Endothelial cell of umbilical vein (primary cell): ENCODE results near the gene ACP4. TPM values are rescaled to one million over a fixed set of nuclear protein-coding genes. Genes with fewer than 3 reads are reported as not detected.

Source experiments
- BruUV-seq: library from RNA; stranded (reverse); fragments of 400-500 nt; replicated peaks from 2 replicates; lab custom pipeline; 2021; lab: Mats Ljungman, UMichigan
- CTCF ChIA-PET: fragments of 300-600, 350-600 bp; sonication (Branson Sonifier 250); formaldehyde crosslinking; loops from one replicate; lab custom pipeline; 2021; ENCODE audit warnings: antibody characterized with exemption, inconsistent platforms; lab: Charles Lee
- POLR2A ChIA-PET: fragments of 300-600, 350-600 bp; sonication (Branson Sonifier 250); formaldehyde crosslinking; loops from one replicate; lab custom pipeline; 2021; ENCODE audit warnings: antibody characterized with exemption, inconsistent platforms; lab: Charles Lee
- DNase-seq: peaks from one replicate; pipeline ENCODE4 v3.0.0-alpha.2; 2011; ENCODE audit warnings: low read depth, low spot score
- FAIRE-seq: peaks from 2 replicates; lab custom pipeline; 2011; peaks lifted over from hg19 to GRCh38; lab: Jason Lieb, UNC
- H2AFZ ChIP-seq: 2 replicates; pipeline ENCODE4 v1.6.0; 2012; ENCODE audit warnings: low read depth, low read length, control low read depth, inconsistent platforms
- H3K27ac ChIP-seq: 2 replicates; pipeline ENCODE4 v1.5.1; 2011; ENCODE audit warnings: low read depth, mild to moderate bottlenecking, control low read depth, low read length, moderate library complexity; ENCODE audit not compliant: insufficient read depth
- H3K27me3 ChIP-seq, 2 experiments: 2 replicates each; pipeline versions ENCODE4 v1.6.0 to v1.6.1; 2011; ENCODE audit warnings: low read length in 2 of 2, mixed read lengths in 1 of 2; ENCODE audit not compliant: control insufficient read depth in 2 of 2, insufficient read depth in 2 of 2
- H3K36me3 ChIP-seq, 2 experiments: 2 replicates in 1 of 2; 3 replicates in 1 of 2; pipeline ENCODE4 v1.5.1; 2011; ENCODE audit warnings: low read length in 2 of 2, mild to moderate bottlenecking in 1 of 2, moderate library complexity in 1 of 2; ENCODE audit not compliant: control insufficient read depth in 2 of 2, insufficient read depth in 2 of 2; ENCODE audit errors: extremely low read depth in 1 of 2
- H3K4me1 ChIP-seq: 3 replicates; pipeline ENCODE4 v1.5.1; 2011; ENCODE audit warnings: mild to moderate bottlenecking, low read length; ENCODE audit not compliant: control insufficient read depth, insufficient read depth; ENCODE audit errors: extremely low read depth
- H3K4me2 ChIP-seq: 2 replicates; pipeline ENCODE4 v1.6.1; 2011; ENCODE audit warnings: low read length, control low read depth, mixed read lengths; ENCODE audit not compliant: insufficient read depth
- H3K4me3 ChIP-seq, 3 experiments: fragments of 200-600 bp in 1 of 3; sonication (generic), shearing (Covaris generic) in 1 of 3; replicated peaks in 1 of 3; 2 replicates each; pipeline ENCODE4 v1.5.1; 2011 to 2016; ENCODE audit warnings: control low read depth in 3 of 3, low read length in 3 of 3, mild to moderate bottlenecking in 2 of 3, inconsistent platforms in 1 of 3, low read depth in 1 of 3, moderate library complexity in 1 of 3; ENCODE audit not compliant: insufficient read depth in 1 of 3
- H3K79me2 ChIP-seq: 2 replicates; pipeline ENCODE4 v1.6.0; 2012; ENCODE audit warnings: low read length, inconsistent platforms; ENCODE audit not compliant: control insufficient read depth, insufficient read depth
- H3K9ac ChIP-seq: replicated peaks from 2 replicates; pipeline ENCODE3; 2011; ENCODE audit warnings: low read length, control low read depth; ENCODE audit not compliant: insufficient read depth; ENCODE audit errors: extremely low read depth
- H3K9me1 ChIP-seq: replicated peaks from 3 replicates; pipeline ENCODE4 v1.6.0; 2011; ENCODE audit warnings: mild to moderate bottlenecking, low read length; ENCODE audit not compliant: control insufficient read depth, insufficient read depth; ENCODE audit errors: extremely low read depth
- H3K9me3 ChIP-seq: replicated peaks from 2 replicates; pipeline ENCODE4 v1.5.1; 2012; ENCODE audit warnings: low read length, inconsistent platforms; ENCODE audit not compliant: control insufficient read depth, insufficient read depth
- H4K20me1 ChIP-seq: replicated peaks from 2 replicates; pipeline ENCODE3; 2011; ENCODE audit warnings: mild to moderate bottlenecking, low read length; ENCODE audit not compliant: control insufficient read depth, insufficient read depth; ENCODE audit errors: extremely low read depth
- EZH2 ChIP-seq: IDR thresholded peaks from 2 replicates; pipeline ENCODE4 v1.6.1; 2012; ENCODE audit warnings: borderline replicate concordance, low read depth, mild to moderate bottlenecking, moderate library complexity, low read length, inconsistent platforms; ENCODE audit not compliant: severe bottlenecking
- GATA2 ChIP-seq: IDR thresholded peaks from 2 replicates; pipeline ENCODE4 v1.7.0; 2011; ENCODE audit warnings: low read depth, mild to moderate bottlenecking, moderate library complexity, mixed read lengths, low read length; ENCODE audit not compliant: insufficient read length, insufficient read depth
- JUN ChIP-seq: IDR thresholded peaks from 2 replicates; pipeline ENCODE4 v1.6.1; 2011; ENCODE audit warnings: borderline replicate concordance, low read depth; ENCODE audit not compliant: insufficient read length, insufficient read depth
- MYC ChIP-seq: IDR thresholded peaks from one replicate; pipeline ENCODE4 v1.6.1; 2011; ENCODE audit warnings: mild to moderate bottlenecking, low read depth, low read length
- POLR2A ChIP-seq: IDR thresholded peaks from 2 replicates; pipeline ENCODE4 v1.6.1; 2012; ENCODE audit warnings: low read depth, mild to moderate bottlenecking, control low read depth, low read length
- POLR2AphosphoS5 ChIP-seq: IDR thresholded peaks from 2 replicates; pipeline ENCODE4 v1.6.1; 2012; ENCODE audit warnings: low read depth, mild to moderate bottlenecking, control low read depth, low read length, moderate library complexity; ENCODE audit not compliant: insufficient read depth
- dilution Hi-C: fragments of 300-500 bp; cut with MboI; formaldehyde crosslinking; loops from one replicate; pipeline ENCODE4 v1.15.0; 2019; ENCODE audit warnings: low sequenced_read_pairs; ENCODE audit not compliant: extremely low pct_ligation_motif_present
- intact Hi-C: fragments of 100-400 bp; cut with micrococcal nuclease; formaldehyde crosslinking; loops from one replicate; pipeline ENCODE4 v1.10.0; 2022
- polyA plus RNA-seq, 4 experiments: library from polyadenylated mRNA; depleted of rRNA in 3 of 4; stranded (reverse) in 3 of 4; unstranded in 1 of 4; fragments of >200 nt; gene quantifications; 2 replicates each; pipeline versions ENCODE4 v1.2.1 to v1.2.3, GENCODE V29; 2011 to 2012; ENCODE audit warnings: missing spikeins in 1 of 4
- total RNA-seq: library from RNA; stranded (reverse); gene quantifications from 2 replicates; pipeline ENCODE4 v1.2.3, GENCODE V29; 2021
- TF ChIP-seq, protein P1 (sequence below), 2 donors: IDR thresholded peaks; 1 replicate in 1 of 2; 2 replicates in 1 of 2; pipeline ENCODE4 v1.5.1; 2011; ENCODE audit warnings: low read length in 2 of 2, mild to moderate bottlenecking in 2 of 2, moderate library complexity in 2 of 2, control low read depth in 1 of 2, inconsistent platforms in 1 of 2, low read depth in 1 of 2; ENCODE audit not compliant: insufficient read depth in 1 of 2; ENCODE audit errors: extremely low read depth in 1 of 2
- TF ChIP-seq, protein P2 (sequence below): IDR thresholded peaks from 2 replicates; pipeline ENCODE4 v1.6.1; 2011; ENCODE audit not compliant: insufficient read depth, insufficient read length

Gene ACP4
- total and polyA plus RNA-seq, 2 donors (not counting 3 experiments of a cell fraction or from before 2014, with no cell fraction given), result not detected

DNA sequence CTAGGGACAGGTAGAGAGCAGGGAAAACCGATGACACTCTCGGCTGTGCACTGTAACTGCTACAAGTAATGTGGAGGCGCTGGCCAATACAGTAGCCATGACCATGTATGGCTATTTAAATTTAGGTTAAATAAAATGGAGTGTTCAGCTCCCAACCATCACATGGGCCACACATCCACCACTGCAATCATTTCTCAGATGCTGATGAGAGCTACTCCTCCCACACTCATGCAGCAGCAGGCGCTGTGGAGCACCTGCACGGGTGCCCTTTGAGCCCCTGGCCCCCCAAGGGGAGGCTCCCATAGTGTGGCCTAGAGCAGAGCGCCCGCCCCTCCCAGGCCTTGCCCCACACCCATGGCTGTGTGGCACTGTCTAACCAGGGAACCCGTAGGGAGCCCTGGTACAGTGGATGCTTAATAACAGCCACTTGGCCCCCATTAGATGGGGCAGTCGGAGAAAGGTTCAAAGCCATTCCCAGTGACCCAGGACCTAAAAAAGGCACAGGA is 6.0 kb downstream of the ACP4 start:
- Histone ChIP-seq H3K36me3 (peaks cover 15 to 22% of the 10 kb centered on the region in 2 experiments), H2AFZ (no peak overlapping the region), H4K20me1 (no peaks in the 10 kb centered on the region), H3K9me3 (no peaks in the 10 kb centered on the region), H3K4me2 (no peak overlapping the region), H3K9ac (no peak overlapping the region), H3K27ac (no peak overlapping the region), H3K4me3 (no peak overlapping the region), H3K79me2 (peaks cover 22% of the 10 kb centered on the region), H3K9me1 (no peaks in the 10 kb centered on the region), H3K4me1 (no peaks in the 10 kb centered on the region), H3K27me3 (no peaks in the 10 kb centered on the region)
- intact Hi-C loops, result no loop called here
- no TSS peak for BruUV-seq
- POLR2A ChIA-PET, result interaction anchor here (2.1 kb wide), 1 partner anchor 9 kb away, joined by 6 read pairs; no protein-coding TSS in a partner anchor
- DNase-seq (no peak), FAIRE-seq (no peak)
- CTCF ChIA-PET, result no interaction called here
- dilution Hi-C loops, result no loop called here
- TF ChIP-seq, protein P1, sequence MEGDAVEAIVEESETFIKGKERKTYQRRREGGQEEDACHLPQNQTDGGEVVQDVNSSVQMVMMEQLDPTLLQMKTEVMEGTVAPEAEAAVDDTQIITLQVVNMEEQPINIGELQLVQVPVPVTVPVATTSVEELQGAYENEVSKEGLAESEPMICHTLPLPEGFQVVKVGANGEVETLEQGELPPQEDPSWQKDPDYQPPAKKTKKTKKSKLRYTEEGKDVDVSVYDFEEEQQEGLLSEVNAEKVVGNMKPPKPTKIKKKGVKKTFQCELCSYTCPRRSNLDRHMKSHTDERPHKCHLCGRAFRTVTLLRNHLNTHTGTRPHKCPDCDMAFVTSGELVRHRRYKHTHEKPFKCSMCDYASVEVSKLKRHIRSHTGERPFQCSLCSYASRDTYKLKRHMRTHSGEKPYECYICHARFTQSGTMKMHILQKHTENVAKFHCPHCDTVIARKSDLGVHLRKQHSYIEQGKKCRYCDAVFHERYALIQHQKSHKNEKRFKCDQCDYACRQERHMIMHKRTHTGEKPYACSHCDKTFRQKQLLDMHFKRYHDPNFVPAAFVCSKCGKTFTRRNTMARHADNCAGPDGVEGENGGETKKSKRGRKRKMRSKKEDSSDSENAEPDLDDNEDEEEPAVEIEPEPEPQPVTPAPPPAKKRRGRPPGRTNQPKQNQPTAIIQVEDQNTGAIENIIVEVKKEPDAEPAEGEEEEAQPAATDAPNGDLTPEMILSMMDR (IDR thresholded peaks at IDR 0.05; ENCODE audit: extremely low read depth in 1 of 2, insufficient read depth in 1 of 2, low read depth in 1 of 2, low read length in 2 of 2), result no peak
- no peak for TF ChIP-seq EZH2
- TF ChIP-seq JUN, result no peak
- TF ChIP-seq, protein P2, sequence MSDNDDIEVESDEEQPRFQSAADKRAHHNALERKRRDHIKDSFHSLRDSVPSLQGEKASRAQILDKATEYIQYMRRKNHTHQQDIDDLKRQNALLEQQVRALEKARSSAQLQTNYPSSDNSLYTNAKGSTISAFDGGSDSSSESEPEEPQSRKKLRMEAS, result no peak
- no peak for TF ChIP-seq MYC
- TF ChIP-seq POLR2AphosphoS5, result no peak
- TF ChIP-seq POLR2A, result no peak
- TF ChIP-seq GATA2, result no peak
